CD4-positive, CD25-positive, alpha-beta regulatory T cell (primary cell): ENCODE measurements around the gene THOC2. TPM values are rescaled to one million over a fixed set of nuclear protein-coding genes. Genes with fewer than 3 reads are reported as not detected.
"Not testable (repeated sequence)": the region's sequence is repeated elsewhere in the genome, so short reads cannot be mapped to it uniquely, and the experiment has no call there.

Experiments
- ATAC-seq, 2 donors: fragments of 150-1000 bp; cut with Tn5 transposase; one replicate each; pipeline ENCODE4 v1.10.0; 2021; ENCODE audit warnings: low read depth in 2 of 2, moderate number of reproducible peaks in 2 of 2, moderate library complexity in 1 of 2
- DNase-seq, 3 donors: peaks; one replicate each; pipeline versions ENCODE4 v3.0.0 to v3.0.0-alpha.2; 2012 to 2022; ENCODE audit warnings: mixed read lengths in 1 of 3
- H3K27ac ChIP-seq: one replicate; pipeline ENCODE4 v1.7.0; 2013; ENCODE audit warnings: mild to moderate bottlenecking, low read length; ENCODE audit not compliant: insufficient read depth, poor library complexity, severe bottlenecking
- H3K27me3 ChIP-seq: one replicate; pipeline ENCODE4 v1.7.0; 2013; ENCODE audit warnings: low read length; ENCODE audit not compliant: control insufficient read depth, insufficient read depth
- H3K36me3 ChIP-seq: one replicate; pipeline ENCODE4 v1.7.0; 2013; ENCODE audit warnings: mild to moderate bottlenecking, low read length, moderate library complexity; ENCODE audit not compliant: control insufficient read depth, insufficient read depth
- H3K4me1 ChIP-seq: 2 replicates; pipeline ENCODE4 v1.7.0; 2013; ENCODE audit warnings: mild to moderate bottlenecking, low read length; ENCODE audit not compliant: insufficient read depth, control insufficient read depth, poor library complexity, severe bottlenecking
- H3K4me3 ChIP-seq: one replicate; pipeline ENCODE4 v1.7.0; 2013; ENCODE audit warnings: low read depth, mild to moderate bottlenecking, low read length, moderate library complexity
- H3K9me3 ChIP-seq, 2 experiments: 1 replicate in 1 of 2; 2 replicates in 1 of 2; pipeline ENCODE4 v1.7.0; 2013; ENCODE audit warnings: low read length in 2 of 2, mild to moderate bottlenecking in 1 of 2, moderate library complexity in 1 of 2; ENCODE audit not compliant: control insufficient read depth in 2 of 2
- H3K27ac Mint-ChIP-seq, 3 donors: one replicate each; pipeline ENCODE4 v1.8.0; 2020 to 2022; ENCODE audit warnings: mild to moderate bottlenecking in 3 of 3, mixed read lengths in 3 of 3, moderate library complexity in 2 of 3
- H3K27me3 Mint-ChIP-seq: one replicate; pipeline ENCODE4 v1.8.0; 2022; ENCODE audit warnings: mild to moderate bottlenecking, mixed read lengths
- H3K36me3 Mint-ChIP-seq: one replicate; pipeline ENCODE4 v1.8.0; 2020; ENCODE audit warnings: mixed read lengths
- H3K4me1 Mint-ChIP-seq, 4 donors: one replicate each; pipeline ENCODE4 v1.8.0; 2020 to 2022; ENCODE audit warnings: mixed read lengths in 4 of 4, mild to moderate bottlenecking in 1 of 4
- H3K4me3 Mint-ChIP-seq, 4 donors: one replicate each; pipeline ENCODE4 v1.8.0; 2020 to 2022; ENCODE audit warnings: mild to moderate bottlenecking in 4 of 4, mixed read lengths in 4 of 4, moderate library complexity in 3 of 4
- H3K9me3 Mint-ChIP-seq, 7 donors: one replicate each; pipeline ENCODE4 v1.8.0; 2020 to 2022; ENCODE audit warnings: mixed read lengths in 7 of 7, mild to moderate bottlenecking in 3 of 7, moderate library complexity in 2 of 7
- polyA plus RNA-seq, 4 donors: library from polyadenylated mRNA; unstranded; fragments of 300-500 nt; fragmentation: Illumina TruSeq; gene quantifications; one replicate each; pipeline ENCODE4 v1.2.3, GENCODE V29; 2021
- total RNA-seq: library from RNA; stranded (reverse); gene quantifications from one replicate; pipeline ENCODE4 v1.2.3, GENCODE V29; 2022

The THOC2 gene
- total and polyA plus RNA-seq, 5 donors from 2014 or later: 24.2 to 89.5 (median 25.6) TPM

- peak overlapping the region in 2 of 3 donors; percentile 26 to 69 for H3K27ac Mint-ChIP-seq
- peaks cover 0 to 4% (median 0%) of the 10 kb centered on the region in 7 donors for H3K9me3 Mint-ChIP-seq
- H3K27me3 Mint-ChIP-seq: no peaks in the 10 kb centered on the region
- H3K4me3 ChIP-seq: no peak overlapping the region
- peaks cover 6% of the 10 kb centered on the region for H3K4me1 ChIP-seq
- peaks cover 2% of the 10 kb centered on the region for H3K36me3 ChIP-seq
- no peak for DNase-seq
- ATAC-seq: no peak
- peaks cover 14 to 47% (median 22%) of the 10 kb centered on the region in 4 donors for H3K4me1 Mint-ChIP-seq
- H3K36me3 Mint-ChIP-seq: no peaks in the 10 kb centered on the region
- no peak overlapping the region for H3K27ac ChIP-seq
- no peaks in the 10 kb centered on the region for H3K27me3 ChIP-seq
- no peak overlapping the region for H3K4me3 Mint-ChIP-seq
- H3K9me3 ChIP-seq: no peaks in the 10 kb centered on the region
Measured at GRCh38 chrX:123713434-123713833, 19.4 kb downstream of the THOC2 start.

GRCh38 chrX:123711201-123711600 lies 21.7 kb downstream of the THOC2 start:
- H3K4me3 ChIP-seq, H3K36me3 ChIP-seq, DNase-seq, H3K27ac ChIP-seq, H3K9me3 Mint-ChIP-seq, H3K4me3 Mint-ChIP-seq, H3K27ac Mint-ChIP-seq, H3K27me3 Mint-ChIP-seq, H3K4me1 ChIP-seq, ATAC-seq, H3K36me3 Mint-ChIP-seq, H3K27me3 ChIP-seq, H3K9me3 ChIP-seq: not testable (repeated sequence)
- H3K4me1 Mint-ChIP-seq: peaks cover 8 to 37% (median 17%) of the 10 kb centered on the region in 4 donors

- Histone ChIP-seq H3K36me3 (peaks cover 9% of the 10 kb centered on the region), H3K4me1 (no peaks in the 10 kb centered on the region), H3K27me3 (no peaks in the 10 kb centered on the region), H3K4me3 (no peak overlapping the region), H3K9me3 (no peaks in the 10 kb centered on the region), H3K27ac (no peak overlapping the region)
- no peak for ATAC-seq
- H3K4me1 Mint-ChIP-seq: peaks cover 0 to 16% (median 6%) of the 10 kb centered on the region in 4 donors
- DNase-seq: no peak
- H3K36me3 Mint-ChIP-seq: no peaks in the 10 kb centered on the region
- no peak overlapping the region for H3K4me3 Mint-ChIP-seq
- H3K27me3 Mint-ChIP-seq: no peaks in the 10 kb centered on the region
- no peaks in the 10 kb centered on the region for H3K9me3 Mint-ChIP-seq
- no peak overlapping the region for H3K27ac Mint-ChIP-seq
Measured at GRCh38 chrX:123704781-123705180, 28.1 kb downstream of the THOC2 start.

GRCh38 chrX:123698979-123699520 lies 33.8 kb downstream of the THOC2 start:
- no peaks in the 10 kb centered on the region for H3K9me3 Mint-ChIP-seq
- peaks cover 3% of the 10 kb centered on the region for H3K4me1 ChIP-seq

GRCh38 chrX:123696334-123696733 lies 36.5 kb downstream of the THOC2 start:
- no peak overlapping the region for H3K27ac Mint-ChIP-seq
- H3K36me3 Mint-ChIP-seq: no peaks in the 10 kb centered on the region

More at GRCh38 chrX:123698979-123699520, 33.8 kb downstream of the THOC2 start:
- Histone ChIP-seq H3K4me3 (no peak overlapping the region), H3K27me3 (no peaks in the 10 kb centered on the region), H3K9me3 (no peaks in the 10 kb centered on the region), H3K27ac (no peak overlapping the region), H3K36me3 (no peaks in the 10 kb centered on the region)
- Mint-ChIP-seq H3K36me3 (no peaks in the 10 kb centered on the region), H3K4me3 (no peak overlapping the region), H3K4me1 (peaks cover 0 to 11% (median 5%) of the 10 kb centered on the region in 4 donors), H3K27me3 (no peaks in the 10 kb centered on the region), H3K27ac (no peak overlapping the region)
- DNase-seq: no peak
- no peak for ATAC-seq

GRCh38 chrX:123695242-123695641 lies 37.6 kb downstream of the THOC2 start:
- Mint-ChIP-seq H3K9me3 (no peaks in the 10 kb centered on the region), H3K27ac (no peak overlapping the region), H3K4me1 (peaks cover 0 to 11% (median 5%) of the 10 kb centered on the region in 4 donors), H3K4me3 (no peak overlapping the region), H3K36me3 (no peaks in the 10 kb centered on the region), H3K27me3 (no peaks in the 10 kb centered on the region)
- Histone ChIP-seq H3K27me3 (no peaks in the 10 kb centered on the region), H3K36me3 (peaks cover 9% of the 10 kb centered on the region), H3K9me3 (no peaks in the 10 kb centered on the region), H3K4me3 (no peak overlapping the region), H3K27ac (no peak overlapping the region), H3K4me1 (peaks cover 3% of the 10 kb centered on the region)
- DNase-seq (no peak), ATAC-seq (no peak)

More at GRCh38 chrX:123696334-123696733, 36.5 kb downstream of the THOC2 start:
- Histone ChIP-seq H3K9me3 (no peaks in the 10 kb centered on the region), H3K4me3 (no peak overlapping the region), H3K27ac (no peak overlapping the region), H3K36me3 (peaks cover 6% of the 10 kb centered on the region), H3K27me3 (no peaks in the 10 kb centered on the region), H3K4me1 (peaks cover 3% of the 10 kb centered on the region)
- no peak overlapping the region for H3K4me3 Mint-ChIP-seq
- no peaks in the 10 kb centered on the region for H3K9me3 Mint-ChIP-seq
- H3K27me3 Mint-ChIP-seq: no peaks in the 10 kb centered on the region
- ATAC-seq (no peak), DNase-seq (no peak)
- H3K4me1 Mint-ChIP-seq: peaks cover 0 to 11% (median 5%) of the 10 kb centered on the region in 4 donors

GRCh38 chrX:123691776-123692175 lies 41.1 kb downstream of the THOC2 start:
- no peak for DNase-seq
- Mint-ChIP-seq H3K9me3 (no peaks in the 10 kb centered on the region), H3K4me3 (no peak overlapping the region), H3K27me3 (no peaks in the 10 kb centered on the region), H3K4me1 (peaks cover 0 to 7% (median 2%) of the 10 kb centered on the region in 4 donors), H3K27ac (no peak overlapping the region), H3K36me3 (peaks cover 6% of the 10 kb centered on the region)
- H3K9me3 ChIP-seq: no peaks in the 10 kb centered on the region
- no peak for ATAC-seq
- H3K36me3 ChIP-seq: peaks cover 9% of the 10 kb centered on the region
- H3K27ac ChIP-seq: no peak overlapping the region
- H3K4me1 ChIP-seq: peaks cover 2% of the 10 kb centered on the region
- H3K4me3 ChIP-seq: no peak overlapping the region
- H3K27me3 ChIP-seq: no peaks in the 10 kb centered on the region

GRCh38 chrX:123688524-123688923 lies 44.3 kb downstream of the THOC2 start:
- no peak overlapping the region for H3K27ac ChIP-seq
- no peak for DNase-seq
- Mint-ChIP-seq H3K36me3 (peaks cover 6% of the 10 kb centered on the region), H3K9me3 (no peaks in the 10 kb centered on the region), H3K27ac (no peak overlapping the region), H3K4me1 (peaks cover 0 to 3% (median 0%) of the 10 kb centered on the region in 4 donors), H3K27me3 (no peaks in the 10 kb centered on the region), H3K4me3 (no peak overlapping the region)
- H3K9me3 ChIP-seq: no peaks in the 10 kb centered on the region
- H3K4me1 ChIP-seq: no peaks in the 10 kb centered on the region
- no peak overlapping the region for H3K4me3 ChIP-seq
- peaks cover 21% of the 10 kb centered on the region for H3K36me3 ChIP-seq
- no peaks in the 10 kb centered on the region for H3K27me3 ChIP-seq
- no peak for ATAC-seq
